ENCODE results near the gene PKN2. TPM values are rescaled to one million over a fixed set of nuclear protein-coding genes. Genes with fewer than 3 reads are reported as not detected.
A peak's percentile ranks its signal among the peaks of the same experiment; 100 is the strongest.

The PKN2 gene
- total and polyA plus RNA-seq, 7 donors = 6.2 to 21.2 (median 16.7) TPM

GRCh38 chr1:88800382-88801051, 116.4 kb downstream of the PKN2 start:
- Histone ChIP-seq H3K27ac (no peak overlapping the region), H3K4me3 (no peak overlapping the region), H3K27me3 (ENCODE audit: insufficient read depth in 3 of 3, low read length in 2 of 3) (no peaks in the 10 kb centered on the region), H3K9me3 (no peaks in the 10 kb centered on the region), H3K36me3 (ENCODE audit: insufficient read depth in 1 of 2, low read depth in 1 of 2) (peaks cover 0 to 57% of the 10 kb centered on the region in 2 donors), H3K4me1 (no peaks in the 10 kb centered on the region)
- intact Hi-C loops (cut with DNase I) = no loop called here
- ATAC-seq = peak; percentile 34 to 67 (median 58)
- DNase-seq = no peak
- WGBS, 3 donors = 86 to 95% (median 92%) methylated on average over 5 of the region's 5 CpGs
- TF ChIP-seq, protein P1, sequence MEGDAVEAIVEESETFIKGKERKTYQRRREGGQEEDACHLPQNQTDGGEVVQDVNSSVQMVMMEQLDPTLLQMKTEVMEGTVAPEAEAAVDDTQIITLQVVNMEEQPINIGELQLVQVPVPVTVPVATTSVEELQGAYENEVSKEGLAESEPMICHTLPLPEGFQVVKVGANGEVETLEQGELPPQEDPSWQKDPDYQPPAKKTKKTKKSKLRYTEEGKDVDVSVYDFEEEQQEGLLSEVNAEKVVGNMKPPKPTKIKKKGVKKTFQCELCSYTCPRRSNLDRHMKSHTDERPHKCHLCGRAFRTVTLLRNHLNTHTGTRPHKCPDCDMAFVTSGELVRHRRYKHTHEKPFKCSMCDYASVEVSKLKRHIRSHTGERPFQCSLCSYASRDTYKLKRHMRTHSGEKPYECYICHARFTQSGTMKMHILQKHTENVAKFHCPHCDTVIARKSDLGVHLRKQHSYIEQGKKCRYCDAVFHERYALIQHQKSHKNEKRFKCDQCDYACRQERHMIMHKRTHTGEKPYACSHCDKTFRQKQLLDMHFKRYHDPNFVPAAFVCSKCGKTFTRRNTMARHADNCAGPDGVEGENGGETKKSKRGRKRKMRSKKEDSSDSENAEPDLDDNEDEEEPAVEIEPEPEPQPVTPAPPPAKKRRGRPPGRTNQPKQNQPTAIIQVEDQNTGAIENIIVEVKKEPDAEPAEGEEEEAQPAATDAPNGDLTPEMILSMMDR (IDR thresholded peaks at IDR 0.05) = peak; percentile 65

DNA sequence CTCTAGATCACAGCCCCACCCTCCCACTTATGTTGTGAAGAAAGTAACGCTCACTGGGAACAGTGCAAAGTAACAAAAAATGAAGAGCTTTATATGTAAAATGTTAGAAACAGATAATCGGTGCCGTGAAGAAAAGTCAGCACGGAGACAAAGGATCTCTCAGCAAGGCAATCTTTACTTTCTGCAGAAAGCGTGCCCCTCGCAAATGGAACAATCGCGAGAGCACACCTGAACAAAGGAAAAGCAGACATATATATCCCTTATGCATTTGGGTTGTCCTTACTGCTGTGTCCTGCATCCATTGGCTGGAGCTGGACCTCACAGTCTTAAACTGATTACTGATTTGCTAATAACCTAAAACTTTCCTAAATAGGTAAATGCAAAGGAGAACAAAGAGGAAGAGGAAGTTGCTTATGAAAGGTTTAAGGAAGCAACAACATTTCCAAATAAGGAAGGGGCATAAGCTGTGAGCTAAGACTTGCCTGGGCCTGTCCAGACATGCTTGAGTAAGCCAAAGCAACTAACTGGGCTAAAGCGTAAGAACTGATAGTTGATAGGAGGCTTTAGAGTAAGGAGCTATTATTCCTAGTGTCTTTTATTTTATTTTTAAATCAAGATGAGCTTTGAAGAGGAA, 117.6 kb downstream of the PKN2 start:
- intact Hi-C loops (cut with DNase I) = no loop called here
- ATAC-seq (no peak), DNase-seq (no peak)
- peaks cover 0 to 60% of the 10 kb centered on the region in 2 donors for H3K36me3 ChIP-seq (ENCODE audit: insufficient read depth in 1 of 2, low read depth in 1 of 2)
- no peak overlapping the region for H3K4me3 ChIP-seq
- no peaks in the 10 kb centered on the region for H3K9me3 ChIP-seq
- no peaks in the 10 kb centered on the region for H3K27me3 ChIP-seq (ENCODE audit: insufficient read depth in 3 of 3, low read length in 2 of 3)
- H3K4me1 ChIP-seq = no peaks in the 10 kb centered on the region
- WGBS, 3 donors = 98 to 99% (median 98%) methylated on average over 9 of the region's 9 CpGs
- TF ChIP-seq, protein P1 (IDR thresholded peaks at IDR 0.05) = no peak
- no peak overlapping the region for H3K27ac ChIP-seq

GRCh38 chr1:88802404-88802803, 118.3 kb downstream of the PKN2 start:
- TF ChIP-seq, protein P1 (IDR thresholded peaks at IDR 0.05) = no peak
- ATAC-seq (no peak), DNase-seq (no peak)
- intact Hi-C loops (cut with DNase I) = no loop called here
- 95 to 99% (median 96%) methylated on average over 7 of the region's 7 CpGs for WGBS, 3 donors
- no peaks in the 10 kb centered on the region for H3K9me3 ChIP-seq
- no peaks in the 10 kb centered on the region for H3K27me3 ChIP-seq (ENCODE audit: insufficient read depth in 3 of 3, low read length in 2 of 3)
- no peak overlapping the region for H3K4me3 ChIP-seq
- H3K36me3 ChIP-seq (ENCODE audit: insufficient read depth in 1 of 2, low read depth in 1 of 2) = peaks cover 0 to 68% of the 10 kb centered on the region in 2 donors
- no peaks in the 10 kb centered on the region for H3K4me1 ChIP-seq
- H3K27ac ChIP-seq = no peak overlapping the region

DNA sequence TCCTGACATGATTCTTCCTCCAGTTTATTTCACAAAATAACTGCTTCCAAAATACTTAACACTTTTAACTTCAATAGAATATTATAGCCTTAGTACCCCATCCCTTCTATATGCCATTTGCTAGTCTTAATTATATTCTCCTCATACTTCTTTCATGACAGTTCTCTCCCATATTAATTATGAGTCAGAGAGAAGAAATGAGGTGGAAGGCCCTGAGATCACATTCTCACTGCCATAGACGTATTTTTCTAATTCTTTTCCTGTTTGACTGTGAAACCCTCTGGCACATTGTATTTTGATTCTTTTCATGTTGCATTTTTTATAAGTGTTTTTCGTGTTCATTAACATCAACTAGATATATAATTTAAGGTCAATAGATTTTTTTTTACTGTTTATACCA, 118.9 kb downstream of the PKN2 start:
- no peak overlapping the region for H3K4me3 ChIP-seq
- H3K9me3 ChIP-seq = no peaks in the 10 kb centered on the region
- H3K4me1 ChIP-seq = no peaks in the 10 kb centered on the region
- peaks cover 0 to 70% of the 10 kb centered on the region in 2 donors for H3K36me3 ChIP-seq (ENCODE audit: insufficient read depth in 1 of 2, low read depth in 1 of 2)
- WGBS, 3 donors = 90 to 93% (median 91%) methylated on average over 2 of the region's 2 CpGs
- H3K27me3 ChIP-seq (ENCODE audit: insufficient read depth in 3 of 3, low read length in 2 of 3) = no peaks in the 10 kb centered on the region
- H3K27ac ChIP-seq = no peak overlapping the region
- intact Hi-C loops (cut with DNase I) = no loop called here
- ATAC-seq (no peak), DNase-seq (no peak)
- TF ChIP-seq, protein P1 (IDR thresholded peaks at IDR 0.05) = no peak

Data from psoas muscle (tissue), 8 donors.